ENCODE measurements around the gene CDKN2B-AS1. TPM values are rescaled to one million over a fixed set of nuclear protein-coding genes. Genes with fewer than 3 reads are reported as not detected.
A peak's percentile ranks its signal among the peaks of the same experiment; 100 is the strongest.

The CDKN2B-AS1 gene
- total and polyA plus RNA-seq, 10 donors: 0.90 to 6.6 (median 2.5) TPM

DNA sequence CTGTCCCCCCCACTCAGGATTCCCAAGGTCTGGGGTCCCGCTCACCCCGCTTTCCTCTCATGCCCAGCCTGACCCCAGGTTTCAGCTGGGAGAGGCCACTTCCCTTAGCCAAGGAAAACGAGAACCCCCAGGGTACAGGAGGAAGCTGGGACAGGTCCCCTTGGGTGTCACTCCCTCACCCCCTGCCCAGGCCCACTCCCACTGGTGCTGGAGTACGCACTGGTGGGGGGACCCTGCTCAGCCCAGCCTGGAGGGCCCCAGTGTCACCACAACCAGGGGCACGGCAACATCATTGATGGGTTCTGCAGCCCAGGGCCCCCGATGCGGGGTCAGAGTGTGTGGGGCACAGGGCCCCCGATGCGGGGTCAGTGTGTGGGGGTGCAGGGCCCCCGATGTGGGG lies 159.5 kb downstream of the CDKN2B-AS1 start:
- WGBS, 5 donors: 89 to 98% (median 94%) methylated on average over 6 to 10 of the region's 10 CpGs
- TF ChIP-seq POLR2AphosphoS5 (IDR thresholded peaks at IDR 0.05): no peak
- no peak for TF ChIP-seq POLR2A (IDR thresholded peaks at IDR 0.05)
- TF ChIP-seq, protein P1, sequence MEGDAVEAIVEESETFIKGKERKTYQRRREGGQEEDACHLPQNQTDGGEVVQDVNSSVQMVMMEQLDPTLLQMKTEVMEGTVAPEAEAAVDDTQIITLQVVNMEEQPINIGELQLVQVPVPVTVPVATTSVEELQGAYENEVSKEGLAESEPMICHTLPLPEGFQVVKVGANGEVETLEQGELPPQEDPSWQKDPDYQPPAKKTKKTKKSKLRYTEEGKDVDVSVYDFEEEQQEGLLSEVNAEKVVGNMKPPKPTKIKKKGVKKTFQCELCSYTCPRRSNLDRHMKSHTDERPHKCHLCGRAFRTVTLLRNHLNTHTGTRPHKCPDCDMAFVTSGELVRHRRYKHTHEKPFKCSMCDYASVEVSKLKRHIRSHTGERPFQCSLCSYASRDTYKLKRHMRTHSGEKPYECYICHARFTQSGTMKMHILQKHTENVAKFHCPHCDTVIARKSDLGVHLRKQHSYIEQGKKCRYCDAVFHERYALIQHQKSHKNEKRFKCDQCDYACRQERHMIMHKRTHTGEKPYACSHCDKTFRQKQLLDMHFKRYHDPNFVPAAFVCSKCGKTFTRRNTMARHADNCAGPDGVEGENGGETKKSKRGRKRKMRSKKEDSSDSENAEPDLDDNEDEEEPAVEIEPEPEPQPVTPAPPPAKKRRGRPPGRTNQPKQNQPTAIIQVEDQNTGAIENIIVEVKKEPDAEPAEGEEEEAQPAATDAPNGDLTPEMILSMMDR (IDR thresholded peaks at IDR 0.05 in 8 of 11, conservative IDR thresholded peaks at IDR 0.05 in 3 of 11): no peak
- H3K9me3 ChIP-seq: no peaks in the 10 kb centered on the region
- no peak overlapping the region for H3K27ac ChIP-seq
- H3K36me3 ChIP-seq: no peaks in the 10 kb centered on the region
- intact Hi-C loops (cut with DNase I; ENCODE audit: low total_unique reads): no loop called here
- no peak overlapping the region for H3K4me3 ChIP-seq
- H3K4me1 ChIP-seq: peaks cover 0 to 22% (median 9%) of the 10 kb centered on the region in 6 donors
- no peak for DNase-seq
- no peaks in the 10 kb centered on the region for H3K27me3 ChIP-seq (replicated peaks in 1 of 7)

DNA sequence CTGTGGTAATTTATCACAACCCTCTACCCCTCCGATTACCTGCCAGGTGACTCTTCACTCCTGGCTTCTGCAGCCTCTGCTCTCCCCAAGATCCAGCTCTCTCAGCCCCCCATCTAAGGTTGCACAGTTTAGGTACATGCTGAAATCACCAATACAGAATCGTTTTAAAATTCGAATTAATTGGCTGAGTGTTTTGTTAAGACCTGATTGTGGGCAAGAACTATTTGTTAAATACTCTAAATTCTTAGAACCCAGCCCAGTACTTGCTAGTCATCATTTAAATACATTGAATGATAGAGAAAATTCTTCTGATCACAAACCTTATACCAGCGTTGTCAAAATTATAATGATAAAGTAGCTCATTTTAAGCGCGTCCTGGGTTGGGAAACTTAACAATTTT lies 162.0 kb downstream of the CDKN2B-AS1 start:
- Histone ChIP-seq H3K4me3 (no peak overlapping the region), H3K27ac (no peak overlapping the region), H3K9me3 (no peaks in the 10 kb centered on the region), H3K4me1 (peaks cover 5 to 37% (median 11%) of the 10 kb centered on the region in 6 donors), H3K36me3 (no peaks in the 10 kb centered on the region), H3K27me3 (replicated peaks in 1 of 7) (no peaks in the 10 kb centered on the region)
- TF ChIP-seq POLR2AphosphoS5 (IDR thresholded peaks at IDR 0.05): no peak
- TF ChIP-seq, protein P1 (IDR thresholded peaks at IDR 0.05 in 8 of 11, conservative IDR thresholded peaks at IDR 0.05 in 3 of 11): no peak
- no peak for TF ChIP-seq POLR2A (IDR thresholded peaks at IDR 0.05)
- no peak for DNase-seq
- 85 to 94% (median 90%) methylated on average over 6 of the region's 6 CpGs for WGBS, 5 donors
- intact Hi-C loops (cut with DNase I; ENCODE audit: low total_unique reads): no loop called here

DNA sequence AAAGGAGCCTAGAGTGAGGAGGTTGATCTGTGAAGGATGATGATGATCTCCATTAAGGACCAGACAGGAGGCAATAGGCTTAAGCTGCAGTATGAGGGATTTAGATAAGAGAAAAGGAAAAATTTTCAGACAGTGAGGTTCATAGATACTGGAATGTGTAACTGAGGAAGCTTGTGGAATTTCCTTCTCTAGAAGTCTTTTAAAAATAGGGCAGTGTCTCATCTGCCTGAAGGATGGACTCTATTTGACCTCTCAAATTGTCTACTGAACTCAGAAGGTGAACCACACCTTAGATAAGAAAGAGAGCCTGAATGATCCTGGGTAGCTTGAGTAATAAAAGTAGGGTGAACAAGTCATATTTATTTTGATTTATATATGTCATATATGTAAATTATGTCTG lies 162.7 kb downstream of the CDKN2B-AS1 start:
- Histone ChIP-seq H3K4me1 (peaks cover 5 to 37% (median 11%) of the 10 kb centered on the region in 6 donors), H3K36me3 (no peaks in the 10 kb centered on the region), H3K27ac (no peak overlapping the region), H3K9me3 (no peaks in the 10 kb centered on the region), H3K27me3 (replicated peaks in 1 of 7) (no peaks in the 10 kb centered on the region), H3K4me3 (no peak overlapping the region)
- intact Hi-C loops (cut with DNase I; ENCODE audit: low total_unique reads): no loop called here
- TF ChIP-seq POLR2A (IDR thresholded peaks at IDR 0.05) (no peak), POLR2AphosphoS5 (IDR thresholded peaks at IDR 0.05) (no peak)
- DNase-seq: no peak

DNA sequence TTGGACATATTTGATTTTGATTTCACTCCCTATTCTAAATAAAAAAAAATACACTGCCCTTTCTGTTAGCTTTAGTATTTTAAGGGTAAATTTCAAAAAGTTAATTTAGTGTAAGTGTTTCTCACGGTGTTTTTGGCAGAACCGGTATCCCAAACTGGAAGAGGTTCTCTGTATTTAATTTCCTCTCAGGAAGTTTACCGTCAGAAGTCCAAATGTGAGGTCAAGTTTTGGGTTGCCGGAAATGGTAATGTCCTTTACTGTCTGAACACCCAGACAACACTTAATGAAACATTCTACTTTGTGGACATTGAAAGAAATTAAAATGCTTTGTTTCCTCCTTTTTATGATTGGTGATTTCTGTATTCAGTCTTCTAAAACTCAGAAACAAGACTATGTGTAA lies 163.2 kb downstream of the CDKN2B-AS1 start:
- TF ChIP-seq POLR2AphosphoS5 (IDR thresholded peaks at IDR 0.05) (no peak), POLR2A (IDR thresholded peaks at IDR 0.05) (no peak)
- TF ChIP-seq, protein P1 (IDR thresholded peaks at IDR 0.05 in 8 of 11, conservative IDR thresholded peaks at IDR 0.05 in 3 of 11): no peak
- H3K9me3 ChIP-seq: no peaks in the 10 kb centered on the region

DNA sequence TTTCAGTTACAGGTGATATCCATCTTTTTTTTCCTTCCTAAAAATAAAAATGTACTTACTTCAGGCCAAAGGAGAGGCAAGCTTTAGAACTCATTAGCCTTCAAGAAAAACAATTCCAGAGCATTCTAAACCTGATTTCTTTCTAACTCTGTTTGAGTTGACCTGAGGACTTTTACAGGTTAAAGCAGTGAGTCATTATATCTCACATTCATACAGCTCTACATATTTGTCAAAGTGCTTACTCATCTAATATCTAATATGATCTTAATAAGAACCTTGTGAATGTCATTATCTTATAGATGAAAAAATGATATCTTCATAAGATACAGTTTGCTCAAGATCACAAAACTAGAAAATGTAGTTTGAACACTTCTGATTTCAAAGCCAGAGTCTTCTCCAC lies 163.7 kb downstream of the CDKN2B-AS1 start:
- DNase-seq: no peak
- no peaks in the 10 kb centered on the region for H3K9me3 ChIP-seq
- no peak overlapping the region for H3K4me3 ChIP-seq
- peaks cover 5 to 37% (median 11%) of the 10 kb centered on the region in 6 donors for H3K4me1 ChIP-seq
- no peaks in the 10 kb centered on the region for H3K27me3 ChIP-seq (replicated peaks in 1 of 7)
- no peak for TF ChIP-seq POLR2AphosphoS5 (IDR thresholded peaks at IDR 0.05)
- TF ChIP-seq, protein P1 (IDR thresholded peaks at IDR 0.05 in 8 of 11, conservative IDR thresholded peaks at IDR 0.05 in 3 of 11): no peak
- no peak for TF ChIP-seq POLR2A (IDR thresholded peaks at IDR 0.05)
- H3K36me3 ChIP-seq: no peaks in the 10 kb centered on the region
- intact Hi-C loops (cut with DNase I; ENCODE audit: low total_unique reads): no loop called here
- H3K27ac ChIP-seq: peak overlapping the region in 6 of 8 donors; percentile 33 to 62 (median 46)

More for the DNA sequence above, 163.2 kb downstream of the CDKN2B-AS1 start:
- intact Hi-C loops (cut with DNase I; ENCODE audit: low total_unique reads): no loop called here
- WGBS, 5 donors: 31 to 58% (median 41%) methylated on average over 4 of the region's 4 CpGs
- DNase-seq: no peak
- H3K27ac ChIP-seq: peak overlapping the region in 3 of 8 donors; percentile 51 to 62 (median 60)
- H3K4me1 ChIP-seq: peaks cover 5 to 37% (median 11%) of the 10 kb centered on the region in 6 donors
- no peak overlapping the region for H3K4me3 ChIP-seq
- no peaks in the 10 kb centered on the region for H3K27me3 ChIP-seq (replicated peaks in 1 of 7)
- no peaks in the 10 kb centered on the region for H3K36me3 ChIP-seq
